ENCODE results near the gene FUBP3. TPM values are rescaled to one million over a fixed set of nuclear protein-coding genes. Genes with fewer than 3 reads are reported as not detected.

Gene FUBP3
- total and polyA plus RNA-seq, 2 experiments from 2014 or later = 42.5 to 74.8 TPM

Small RNA genes within 50 kb of the gene (microRNA-seq; reads per million reads assigned to microRNA genes)
- not detected for gene MIR6856

Small RNA genes within 50 kb of the gene (small RNA-seq; reads per million reads assigned to genes)
- gene MIR6856 (ENCODE audit: low replicate concordance) = not detected

Other genes starting within 250 kb of the FUBP3 start
- 98.1 and 103 TPM in 2 replicates for gene ASS1, start 134.6 kb upstream of the FUBP3 start, total RNA-seq (2014; rRNA removed; shearing (Covaris generic))
- 65.8 and 72.5 TPM in 2 replicates for gene ASS1, start 134.6 kb upstream of the FUBP3 start, polyA plus RNA-seq (2016; fragmentation: Nextera tagmentation; extraction: Ambion mirVana)
- gene PRDM12, start 85.0 kb downstream of the FUBP3 start, total RNA-seq (2014; rRNA removed; shearing (Covaris generic)) = 0.78 TPM in 1 of 2 replicates, not detected in the other
- gene PRDM12, start 85.0 kb downstream of the FUBP3 start, polyA plus RNA-seq (2016; fragmentation: Nextera tagmentation; extraction: Ambion mirVana) = 0.11 and 0.14 TPM in 2 replicates
- gene EXOSC2, start 114.2 kb downstream of the FUBP3 start, total RNA-seq (2014; rRNA removed; shearing (Covaris generic)) = 77.7 and 80.3 TPM in 2 replicates
- 35.1 and 37.6 TPM in 2 replicates for gene EXOSC2, start 114.2 kb downstream of the FUBP3 start, polyA plus RNA-seq (2016; fragmentation: Nextera tagmentation; extraction: Ambion mirVana)